HG02678 (cell line): Measurements from ENCODE around the gene ZIC2.

Source experiments
- ATAC-seq: cut with Tn5 transposase; IDR thresholded peaks from one replicate; pipeline ENCODE4 v1.9.1; 2021; ENCODE audit warnings: mild to moderate bottlenecking, moderate library complexity; ENCODE audit not compliant: unreplicated experiment

ZIC2 gene

DNA sequence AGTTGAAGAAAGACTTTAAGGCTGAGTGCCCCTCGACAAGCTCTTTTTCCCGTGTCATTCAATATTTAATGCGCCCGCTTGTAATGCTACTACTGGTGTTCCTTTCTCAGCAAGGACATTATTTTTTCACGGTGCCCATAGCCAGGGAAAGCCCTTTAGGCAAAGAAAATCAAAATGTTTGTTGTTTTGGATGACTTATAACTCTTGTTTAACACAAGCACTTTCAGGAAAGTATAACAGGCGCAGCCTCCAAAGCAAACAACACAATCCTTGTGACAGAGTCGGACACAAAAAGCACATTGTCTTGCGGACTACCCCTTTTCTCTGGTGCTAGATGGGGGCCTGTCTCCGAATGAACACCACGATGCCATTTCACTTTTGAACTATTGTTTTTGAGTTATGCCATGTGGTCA is 22.5 kb upstream of the ZIC2 start:
- ATAC-seq, result no peak

DNA sequence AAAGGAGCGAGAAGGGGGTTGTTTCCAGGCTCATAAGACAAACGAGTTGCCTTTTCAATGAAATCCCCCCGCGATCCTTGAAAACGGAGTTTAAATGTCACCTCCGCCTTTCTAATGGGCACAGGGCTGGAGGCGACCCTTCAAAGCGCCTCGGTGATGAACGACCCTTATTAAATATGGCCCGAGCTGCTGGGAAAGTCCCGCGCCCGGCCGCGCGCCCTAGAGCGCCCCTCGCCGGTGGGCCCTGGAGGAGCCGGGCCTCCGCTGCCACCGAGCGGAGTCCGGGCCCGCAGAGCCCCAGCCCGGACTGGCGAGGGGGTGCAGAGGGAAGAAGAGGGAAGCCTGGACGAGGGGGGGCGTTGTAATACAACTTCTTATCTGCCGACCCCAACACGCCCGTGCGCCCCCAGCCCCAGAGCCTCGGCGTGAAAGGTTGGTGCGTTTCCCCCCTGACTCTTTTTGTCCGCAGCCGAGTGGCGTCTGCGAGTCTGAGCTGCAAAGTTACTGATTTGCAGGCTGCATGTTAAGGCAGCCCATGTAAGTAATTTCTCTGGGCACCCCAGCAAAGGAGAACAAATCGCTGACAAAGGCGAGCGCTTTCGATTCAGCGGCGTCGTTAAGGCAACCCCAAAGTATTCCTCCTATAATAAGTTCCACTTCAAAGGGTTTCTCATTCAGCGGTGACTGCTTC is 21.9 kb upstream of the ZIC2 start:
- no peak for ATAC-seq

DNA sequence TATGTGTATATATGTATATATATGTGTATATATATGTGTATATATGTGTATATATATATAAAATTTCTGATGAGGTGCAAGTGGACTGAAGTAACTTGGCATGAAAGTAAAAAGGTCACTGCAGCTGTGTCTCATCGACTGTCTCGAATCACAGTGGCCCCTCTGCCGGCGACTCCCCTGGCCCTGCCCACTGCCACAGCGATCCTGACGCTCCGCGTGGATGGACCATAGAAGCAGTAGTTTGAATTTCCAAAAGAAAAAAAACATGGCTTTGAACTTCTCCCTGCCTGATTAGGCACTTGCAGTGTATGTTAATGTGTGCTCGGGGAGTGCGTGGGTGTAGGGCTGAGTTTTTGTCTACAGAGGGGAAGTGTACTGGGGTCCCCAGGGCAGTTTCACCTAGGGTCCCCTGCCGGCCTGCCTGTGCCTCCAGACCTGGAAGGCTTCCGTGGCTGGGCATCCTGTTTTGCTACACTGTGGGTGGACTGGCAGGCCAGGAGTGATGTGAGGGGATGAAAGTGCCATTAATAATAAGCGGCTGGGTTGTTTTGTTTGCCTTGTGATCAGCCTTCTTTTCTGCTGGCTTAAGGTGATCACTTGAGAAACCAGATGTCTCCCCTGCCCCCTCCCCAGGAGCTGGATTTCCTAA is 20.8 kb upstream of the ZIC2 start:
- no peak for ATAC-seq

DNA sequence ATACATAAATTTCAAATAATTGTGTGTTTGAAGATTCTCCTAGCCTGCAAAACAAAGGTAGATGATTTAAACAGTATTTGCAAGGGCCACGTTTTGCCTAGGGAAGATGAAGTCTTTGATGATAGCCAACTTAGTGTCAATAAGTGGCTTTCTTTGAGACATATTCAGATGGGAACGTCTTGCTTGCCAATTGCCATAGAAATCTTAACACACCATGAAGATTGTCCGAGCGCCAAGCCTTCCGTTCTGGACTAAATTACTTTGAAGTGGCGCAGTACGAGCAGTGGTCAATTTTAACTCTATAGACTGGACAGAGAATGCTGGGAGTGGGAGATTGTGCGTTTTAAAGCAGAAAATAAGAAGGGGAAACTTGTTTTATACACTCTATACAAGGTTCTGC is 19.9 kb upstream of the ZIC2 start:
- ATAC-seq, result no peak

DNA sequence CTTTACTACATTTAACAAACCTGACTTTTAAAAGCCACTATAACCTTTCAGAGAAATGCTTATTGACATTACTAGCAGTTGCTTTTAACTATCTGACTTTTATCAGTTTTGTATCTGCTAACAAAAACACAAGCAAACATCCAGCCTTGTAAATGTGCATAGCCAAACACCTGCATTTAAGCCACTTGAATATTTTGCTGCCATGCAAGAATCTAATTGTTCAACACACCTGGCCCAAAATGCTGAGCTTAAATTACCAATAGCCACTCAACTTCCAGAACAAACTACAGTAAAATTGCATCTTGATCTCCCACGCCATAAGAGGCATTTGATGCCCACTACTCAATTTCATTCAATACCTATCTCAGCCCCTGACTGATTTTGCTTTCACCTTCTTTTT is 19.3 kb upstream of the ZIC2 start:
- ATAC-seq, result no peak

DNA sequence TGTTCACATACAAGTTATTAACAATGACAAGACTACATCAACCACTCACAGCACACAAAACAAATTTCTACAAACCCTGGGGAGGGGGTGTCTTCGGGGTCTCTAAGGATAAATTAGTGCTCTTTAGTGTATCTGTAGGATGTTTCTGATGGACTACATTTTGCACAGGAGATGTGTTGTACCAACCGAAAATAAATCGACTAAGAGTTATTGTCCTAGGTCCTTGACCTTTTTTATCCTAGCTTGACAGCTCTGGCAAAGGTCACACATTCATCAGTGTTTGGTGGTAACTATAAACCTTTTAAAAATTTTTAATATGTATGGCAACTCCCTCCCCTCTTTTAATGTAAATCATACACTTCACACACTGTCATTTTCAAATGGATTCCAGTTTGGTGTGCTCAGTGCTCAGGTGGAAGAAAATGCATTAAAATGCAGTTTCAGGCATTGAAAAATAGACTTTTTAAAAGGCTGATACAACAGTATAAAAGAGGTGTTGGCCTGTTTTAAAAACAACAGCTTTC is 17.7 kb upstream of the ZIC2 start:
- ATAC-seq, result no peak

DNA sequence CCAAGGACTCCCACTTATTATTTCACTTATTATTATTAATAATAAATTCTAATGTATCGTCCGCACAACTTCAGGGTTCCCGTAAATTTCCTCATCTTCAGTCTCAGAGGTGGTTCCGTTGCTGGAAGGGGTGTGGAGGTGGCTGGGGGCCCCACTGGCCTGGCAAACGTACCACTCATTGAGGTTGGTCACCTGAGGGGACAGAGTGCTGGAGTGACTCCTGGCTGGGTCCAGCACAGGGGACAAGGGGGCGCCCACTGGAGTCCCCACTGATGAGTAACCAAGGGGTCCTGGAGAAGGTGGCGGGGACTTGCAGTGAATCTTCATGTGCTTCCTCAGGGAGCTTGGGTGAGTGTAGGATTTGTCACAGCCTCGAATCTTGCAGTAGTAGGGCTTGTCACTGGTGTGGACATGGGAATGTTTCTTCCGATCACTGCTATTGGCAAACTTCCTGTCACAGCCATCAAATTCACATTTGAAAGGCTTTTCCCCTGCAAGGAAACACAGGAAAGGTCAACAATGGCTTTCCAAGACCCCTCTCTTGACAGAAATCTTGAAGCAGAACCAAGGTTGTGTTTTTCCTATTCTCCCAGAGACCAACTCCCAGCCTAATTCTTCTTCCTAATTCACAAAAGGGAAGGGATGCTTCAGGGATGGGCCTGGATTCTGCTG is 16.1 kb upstream of the ZIC2 start:
- no peak for ATAC-seq

DNA sequence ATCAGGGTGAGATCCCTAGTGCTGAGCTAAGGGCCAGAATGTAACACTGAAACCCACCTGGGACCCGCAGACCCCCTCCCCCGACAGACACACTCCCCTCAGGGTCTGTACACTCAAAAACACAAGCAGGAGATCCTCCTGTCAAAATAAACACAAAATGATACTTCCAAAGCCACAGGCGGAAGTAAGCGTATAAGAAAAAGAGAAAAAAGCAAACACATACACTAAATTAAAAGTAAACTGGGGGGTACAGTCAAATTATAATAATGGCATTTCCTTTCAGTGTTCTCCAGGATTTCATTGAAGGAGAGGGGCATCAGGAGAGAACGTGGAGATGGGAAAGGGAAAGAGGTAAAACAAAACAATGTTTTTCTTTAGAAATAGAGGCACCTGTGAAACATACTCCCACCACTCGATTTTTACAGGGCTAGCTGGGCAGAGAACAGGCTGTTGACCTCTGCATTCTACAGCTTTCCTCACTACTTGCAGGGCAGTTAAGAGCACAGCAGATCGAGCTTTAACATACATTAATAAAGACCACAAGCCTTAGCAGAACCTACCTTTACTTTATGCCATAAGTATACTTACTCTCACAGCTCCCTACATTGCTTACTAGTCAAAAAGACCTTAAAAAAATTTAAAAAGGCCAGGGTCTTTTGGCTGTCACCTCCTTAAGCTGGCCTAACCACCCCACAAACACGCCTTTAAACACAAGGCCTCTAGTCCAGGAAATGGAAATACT is 15.3 kb upstream of the ZIC2 start:
- ATAC-seq, result no peak

DNA sequence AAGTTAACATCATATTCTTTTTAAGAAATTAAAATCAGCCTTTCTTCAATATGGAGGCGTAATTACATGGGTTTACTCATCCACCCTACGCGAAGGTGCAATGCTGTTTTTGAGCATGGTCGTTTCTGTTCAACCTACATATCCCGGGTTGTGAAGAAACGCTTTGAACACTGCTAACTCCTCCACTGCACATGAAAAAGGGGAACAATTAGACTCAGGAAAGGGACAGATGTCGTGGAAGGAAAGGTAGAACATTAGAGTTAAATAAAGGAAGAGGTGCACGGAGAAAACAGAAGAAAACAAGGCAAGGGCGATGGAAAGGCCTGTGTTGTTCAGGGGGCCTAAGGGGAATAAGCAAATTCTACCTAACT is 14.1 kb upstream of the ZIC2 start:
- ATAC-seq, result no peak

DNA sequence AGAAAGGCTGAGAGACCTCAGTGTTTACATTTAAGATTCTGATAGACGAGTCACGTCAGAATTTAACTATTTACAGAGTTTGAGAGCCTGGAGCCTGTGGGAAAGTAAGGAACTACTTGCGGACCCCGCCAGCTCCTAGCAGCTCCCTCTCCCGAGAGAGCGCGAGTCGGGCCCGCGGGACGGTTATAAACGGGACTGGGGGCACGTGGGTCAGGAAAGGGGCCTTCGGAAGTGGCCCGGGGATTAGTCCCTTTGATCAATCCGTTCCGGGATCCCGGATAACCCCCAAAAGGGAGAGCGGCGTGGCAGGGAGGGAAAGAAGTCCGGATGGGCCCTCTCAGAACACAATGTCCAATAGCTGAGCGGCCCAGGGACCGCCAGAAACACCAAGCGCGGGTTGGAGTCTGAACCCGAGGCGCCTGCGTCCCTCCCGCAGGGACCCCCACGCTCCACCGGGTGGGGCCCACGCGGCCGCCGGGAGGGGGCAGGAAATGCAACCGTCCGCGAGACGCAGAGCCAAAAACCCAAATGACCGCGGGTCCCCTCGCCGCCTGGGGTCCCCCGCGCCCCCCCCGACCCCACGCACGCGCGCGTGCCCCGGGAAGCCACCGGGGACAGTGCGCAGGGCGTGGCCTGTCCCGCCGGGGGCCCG is 13.6 kb upstream of the ZIC2 start:
- no peak for ATAC-seq

DNA sequence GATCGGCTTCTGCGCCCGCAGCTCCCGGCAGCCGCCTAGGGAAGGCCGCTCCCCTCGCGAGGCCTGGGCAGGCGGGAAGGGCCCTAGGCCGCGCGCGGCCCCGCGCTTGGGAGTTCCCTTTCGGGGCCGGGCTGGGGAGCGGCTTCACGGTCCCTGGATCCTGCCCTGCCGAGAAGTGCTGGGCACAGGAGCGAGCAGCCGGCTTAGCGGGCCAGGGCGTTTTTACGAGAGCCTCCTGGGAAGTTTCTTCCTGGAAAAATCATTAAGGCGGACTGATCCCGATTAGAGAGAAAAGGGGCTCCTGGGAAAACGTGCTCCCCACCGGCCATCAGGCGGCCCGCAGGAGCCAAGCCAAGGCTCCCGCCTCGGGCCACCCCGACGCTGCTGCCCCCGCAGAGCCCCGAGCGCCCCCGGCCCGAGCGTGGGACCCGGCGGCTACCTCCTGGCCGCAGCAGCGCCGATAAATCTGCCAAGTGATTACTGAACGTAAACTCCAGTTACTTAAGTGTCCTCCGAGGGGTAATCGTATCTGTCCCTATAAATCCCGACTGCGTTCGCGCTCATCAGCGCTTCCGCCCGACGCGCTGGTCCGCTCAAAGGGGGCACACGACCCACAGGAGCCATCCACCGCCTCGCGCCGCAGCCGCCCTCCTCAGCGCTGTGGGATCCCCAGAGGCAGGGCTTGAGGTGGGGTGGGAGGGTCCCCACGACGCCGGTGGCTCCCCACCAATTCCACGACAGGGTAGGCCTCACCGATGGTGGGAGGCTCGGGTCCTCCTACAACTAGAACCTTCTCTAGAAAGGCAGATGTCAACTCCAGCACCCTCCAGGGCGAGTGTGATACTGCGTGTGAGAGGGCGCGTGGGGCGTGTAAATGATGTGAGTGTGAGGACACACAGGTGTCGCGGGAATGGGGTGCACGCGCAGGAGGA is 12.8 kb upstream of the ZIC2 start:
- ATAC-seq, result no peak

DNA sequence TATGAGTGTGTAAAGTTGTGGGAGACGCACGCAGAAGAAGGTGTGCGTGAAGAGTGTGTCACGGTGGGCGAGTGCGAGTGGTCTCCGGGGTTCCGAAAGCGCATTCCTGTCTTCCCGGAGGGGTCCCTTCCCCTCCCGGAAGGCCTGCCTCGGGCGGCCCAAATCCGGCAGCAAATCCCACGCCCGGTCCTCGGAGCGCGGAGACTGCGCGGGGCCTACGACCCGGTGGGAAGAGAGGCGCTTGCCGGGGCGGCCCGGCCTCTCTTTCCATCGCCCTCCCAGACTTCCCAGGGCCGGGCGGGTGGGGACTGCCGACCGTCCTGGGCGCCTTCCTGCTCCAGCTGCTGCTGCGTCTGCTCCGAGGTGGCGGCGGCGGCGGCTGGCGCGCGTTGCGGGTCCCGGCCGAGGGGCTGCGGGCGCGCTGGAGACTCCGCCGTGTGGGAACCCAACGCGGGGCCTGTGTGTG is 12.1 kb upstream of the ZIC2 start:
- no peak for ATAC-seq

DNA sequence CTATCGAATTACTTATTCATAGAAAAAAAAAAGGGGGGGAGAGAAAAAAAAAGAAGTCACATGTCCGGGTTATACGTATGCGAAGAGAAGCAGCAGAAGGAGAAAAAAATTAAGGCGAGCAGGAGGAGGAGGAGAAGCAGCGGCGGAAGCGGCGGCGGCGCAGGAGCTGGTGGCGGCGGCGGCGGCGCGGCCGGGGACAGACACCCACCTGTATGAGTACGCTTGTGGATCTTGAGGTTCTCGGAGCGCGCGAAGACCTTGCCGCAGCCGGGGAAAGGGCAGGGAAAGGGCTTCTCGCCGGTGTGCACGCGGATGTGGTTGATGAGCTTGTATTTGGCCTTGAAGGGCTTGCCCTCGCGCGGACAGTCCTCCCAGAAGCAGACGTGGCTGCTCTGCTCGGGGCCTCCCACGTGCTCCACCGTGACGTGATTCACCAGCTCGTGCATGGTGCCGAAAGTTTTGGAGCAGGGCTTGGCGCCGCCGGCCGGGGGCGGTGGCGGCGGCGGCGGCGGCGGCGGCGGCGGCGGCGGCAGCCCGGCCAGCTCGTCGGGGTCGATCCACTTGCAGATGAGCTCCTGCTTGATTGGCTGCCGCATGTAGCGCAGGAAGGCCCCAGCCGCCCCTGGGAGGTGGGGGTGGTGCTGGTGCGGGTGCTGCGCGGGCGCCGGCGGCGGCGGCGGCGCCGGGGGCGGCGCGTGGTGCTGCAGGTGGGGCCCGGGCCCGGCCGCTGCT is 11.5 kb upstream of the ZIC2 start:
- ATAC-seq, result no peak

DNA sequence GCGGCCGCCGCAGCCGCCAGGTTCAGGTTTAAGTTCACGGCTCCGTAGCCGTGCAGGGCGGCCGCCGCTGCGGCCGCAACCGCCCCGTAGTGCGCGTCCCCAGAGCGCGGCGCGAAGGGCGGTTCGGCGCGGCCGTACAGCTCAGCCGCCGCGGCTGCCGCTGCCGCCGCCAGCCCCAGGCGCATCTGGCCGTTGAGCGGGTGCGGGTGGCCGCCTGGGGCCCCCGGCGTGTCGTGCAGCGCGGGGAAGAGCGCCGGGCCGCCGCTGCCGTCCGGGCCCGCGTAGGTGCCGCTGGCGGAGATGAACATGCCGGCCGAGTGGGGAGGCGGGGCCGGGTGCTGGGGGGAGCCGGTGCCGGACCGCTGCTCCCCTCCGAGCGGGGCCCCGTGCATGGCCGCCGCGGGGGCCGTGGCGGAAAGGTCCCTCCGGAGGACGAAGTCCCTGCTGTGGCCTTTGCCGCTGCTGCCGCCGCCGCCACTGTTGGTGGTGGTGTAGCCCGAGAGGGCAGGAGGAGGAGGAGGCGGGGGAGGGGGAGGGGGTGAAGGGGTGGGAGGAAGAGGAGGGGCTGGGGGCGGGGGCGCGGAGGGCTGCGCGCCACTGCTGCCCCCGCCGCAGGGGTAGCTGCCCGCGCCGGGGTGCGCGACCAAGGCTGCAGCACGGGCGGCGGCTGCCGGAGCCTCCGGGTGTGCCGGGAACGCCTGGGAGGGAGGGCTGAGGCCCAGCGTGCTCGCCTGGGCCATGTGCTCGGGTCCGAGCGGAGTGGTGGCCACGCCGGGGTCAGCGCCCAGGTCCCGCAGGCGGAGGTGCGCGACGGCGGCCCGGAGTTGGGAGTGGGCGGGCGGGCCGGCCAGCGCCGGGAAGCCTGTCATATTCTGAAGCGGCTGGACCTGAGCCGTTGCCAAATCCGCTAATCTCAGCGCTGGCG is 10.7 kb upstream of the ZIC2 start:
- no peak for ATAC-seq

DNA sequence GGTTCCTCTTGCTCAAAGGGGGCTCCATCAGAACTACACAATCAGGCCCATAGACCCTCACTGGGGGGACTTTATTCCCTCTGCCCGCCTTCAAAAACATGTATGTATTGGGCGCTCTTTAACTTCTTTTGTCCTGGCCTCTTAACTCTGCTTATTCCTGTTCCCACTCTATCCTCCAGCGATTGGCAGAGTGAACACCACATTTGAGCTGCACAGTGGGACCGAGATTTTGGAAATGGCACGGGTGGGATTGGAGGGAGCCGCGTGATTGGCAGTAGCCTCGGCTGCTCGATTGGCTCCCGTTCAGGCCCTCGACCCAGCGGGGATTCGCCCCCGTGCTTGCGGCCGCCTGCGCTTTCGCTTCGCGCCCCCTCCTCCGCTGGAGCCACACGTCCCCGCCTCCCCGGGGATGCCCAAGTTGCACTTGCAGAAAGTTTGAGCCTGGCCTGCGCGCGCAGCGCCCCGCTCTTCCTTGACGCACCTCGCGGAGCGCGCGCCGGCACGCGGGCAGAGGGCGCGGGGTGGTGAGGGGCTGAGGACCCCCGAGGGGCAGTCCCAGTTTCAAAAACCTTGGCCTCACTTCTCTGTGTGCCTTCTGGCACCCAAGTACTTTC is 9.9 kb upstream of the ZIC2 start, which contains the start of gene ZIC5:
Gene ZIC5, minus strand, starts transcription at position 192 of the 614 bp plus-strand sequence. Its CDS starts 164 bp downstream, at position 28.
- ATAC-seq, result no peak

DNA sequence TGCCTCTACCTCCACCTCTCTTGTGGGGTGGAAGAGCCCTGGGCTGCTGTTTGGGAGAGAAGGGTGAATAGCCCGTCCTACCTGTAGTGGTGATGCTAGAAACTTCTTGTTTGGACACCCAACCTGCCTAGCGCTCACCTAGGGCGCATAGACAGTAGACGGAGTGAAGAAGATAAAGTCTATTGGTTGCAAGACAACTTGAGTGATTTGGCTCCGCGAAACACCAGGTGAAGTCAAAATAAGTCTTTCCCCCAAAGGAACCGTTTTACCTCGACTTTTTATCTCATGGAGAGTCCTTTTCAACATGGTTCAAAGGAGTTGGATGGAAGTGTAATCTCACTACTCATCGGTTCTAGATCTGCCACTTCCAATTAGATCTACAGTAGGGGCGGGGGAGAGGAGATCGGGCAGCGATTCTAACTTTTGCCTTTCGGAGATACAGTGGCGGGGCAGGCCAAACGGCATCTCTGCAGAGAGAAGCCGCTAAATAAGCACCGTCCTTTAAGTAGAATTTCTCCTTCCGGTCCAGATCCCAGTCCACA is 9.3 kb upstream of the ZIC2 start:
- no peak for ATAC-seq

DNA sequence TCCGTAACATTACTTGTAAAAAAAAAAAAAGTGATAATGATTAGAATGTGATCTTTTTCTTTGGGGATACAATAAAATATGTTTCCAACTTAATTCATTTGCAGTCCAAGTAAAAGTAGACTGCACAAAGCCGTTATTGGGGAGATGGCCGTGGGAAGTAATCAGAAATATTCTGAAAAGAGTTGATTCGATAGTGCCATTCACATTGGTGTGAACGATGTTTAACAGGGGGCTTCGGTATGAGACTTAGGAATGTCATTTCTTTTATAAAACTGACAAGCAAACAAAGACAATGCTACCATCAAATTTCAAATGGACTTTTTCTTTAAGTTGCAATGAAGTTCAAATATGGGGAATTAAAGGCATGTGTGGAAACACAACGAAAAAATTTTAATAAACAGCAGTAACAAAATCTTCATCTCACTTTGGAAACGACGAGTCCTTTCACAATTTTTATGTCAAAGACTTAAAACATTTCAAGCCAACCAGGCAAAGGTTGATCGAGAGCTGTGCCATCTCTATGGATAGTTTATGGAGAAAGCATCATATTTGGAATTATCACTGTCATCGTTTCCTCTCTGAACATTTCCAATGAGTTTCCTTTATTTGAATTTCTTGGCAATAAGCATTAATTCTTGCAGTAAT is 8.3 kb upstream of the ZIC2 start:
- ATAC-seq, result no peak
